CD4-positive, alpha-beta T cell treated with Interleukin-1 beta for 1 hour (primary cell): Measurements from ENCODE around the gene RALA.
"Not testable (repeated sequence)": the region's sequence is repeated elsewhere in the genome, so short reads cannot be mapped to it uniquely, and the experiment has no call there.

ENCODE experiments used
- DNase-seq, 2 donors: peaks; one replicate each; pipeline ENCODE4 v3.0.0-alpha.2; 2020 to 2022

RALA gene

DNA sequence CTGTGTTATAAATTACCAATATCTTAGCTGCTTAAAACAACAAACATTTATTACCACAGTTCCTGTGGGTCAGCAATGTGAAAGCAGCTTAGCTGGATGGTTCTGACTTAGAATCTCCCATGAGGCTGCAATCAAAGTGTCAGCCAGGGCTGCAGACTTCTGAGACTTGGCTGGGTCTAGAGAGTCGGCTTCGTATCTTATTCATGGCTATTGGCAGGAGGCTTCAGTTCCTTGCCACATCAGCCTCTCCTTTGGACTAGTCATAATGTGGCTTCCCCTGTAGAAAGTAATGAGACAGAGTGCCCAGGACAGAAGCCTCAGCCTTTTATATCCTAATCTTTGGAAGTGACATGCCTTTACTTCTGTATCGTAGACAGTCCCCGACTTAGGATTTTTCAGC is 27.3 kb downstream of the RALA start:
- DNase-seq: no peak

DNA sequence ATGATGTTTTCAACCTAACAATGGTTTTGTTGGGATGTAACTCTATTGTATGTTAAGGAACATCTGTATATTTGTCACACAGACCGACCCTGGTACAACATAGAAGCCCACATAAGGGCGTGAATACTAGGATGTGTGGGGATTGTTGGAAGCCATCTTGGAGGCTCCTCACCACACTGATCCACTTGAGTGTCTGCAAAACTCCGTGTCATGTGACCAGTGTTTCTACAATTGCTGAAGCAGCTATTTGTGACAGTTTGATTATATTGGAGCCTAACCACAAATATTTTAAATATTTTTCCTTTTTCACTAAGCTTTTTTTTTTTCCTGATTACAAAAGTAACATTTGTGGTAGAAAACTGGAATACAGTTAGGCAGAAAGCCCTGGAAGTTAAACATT is 27.9 kb downstream of the RALA start:
- DNase-seq: no peak

GRCh38 chr7:39656415-39656814 is 33.0 kb downstream of the RALA start:
- DNase-seq: no peak

DNA sequence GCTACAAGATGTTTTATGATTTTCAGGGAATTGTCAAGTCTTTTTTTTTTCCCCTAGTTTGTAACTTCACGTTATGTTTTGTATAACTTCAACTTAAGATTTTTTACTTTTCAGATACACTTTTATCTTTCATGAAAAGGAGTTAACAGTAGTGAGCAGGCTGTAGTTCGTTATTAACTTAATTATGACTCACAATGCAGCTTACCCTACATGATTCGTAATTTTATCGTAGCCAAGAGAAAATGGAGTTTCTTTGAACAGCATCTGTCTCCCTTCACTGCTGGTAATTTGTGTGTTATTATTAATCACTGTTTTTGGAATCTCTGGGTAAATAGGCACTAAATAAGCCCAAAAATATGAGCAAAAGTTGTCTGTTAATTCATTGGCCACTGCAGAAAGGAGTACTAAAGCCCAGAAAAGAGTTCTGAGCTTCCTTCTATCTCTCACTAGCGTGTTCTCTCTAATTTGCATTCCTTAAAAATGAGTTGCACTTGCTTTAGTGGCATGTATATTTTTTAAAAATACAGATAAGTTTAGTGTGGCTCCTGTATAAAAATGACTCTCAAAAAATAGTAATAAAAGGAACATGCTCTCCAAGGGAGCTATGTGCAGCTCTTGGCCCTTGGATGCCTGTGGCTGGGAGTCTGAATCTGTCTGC is 36.1 kb downstream of the RALA start:
- no peak for DNase-seq

DNA sequence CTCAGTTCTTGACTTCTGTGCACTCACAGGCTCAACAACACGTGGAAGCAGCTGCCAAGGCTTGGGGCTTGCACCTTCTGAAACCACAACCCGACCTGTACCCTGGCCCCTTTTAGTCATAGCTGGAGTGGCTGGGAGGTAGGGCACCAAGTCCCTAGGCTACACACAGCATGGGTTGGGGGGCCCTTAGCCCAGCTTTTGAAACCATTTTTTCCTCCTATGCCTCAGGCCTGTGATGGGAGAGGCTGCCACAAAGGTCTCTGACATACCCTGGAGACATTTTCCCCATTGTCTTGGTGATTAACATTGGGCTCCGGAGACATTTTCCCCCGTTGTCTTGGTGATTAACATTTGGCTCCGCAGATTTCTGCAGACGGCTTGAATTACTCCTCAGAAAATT is 38.6 kb downstream of the RALA start:
- no peak for DNase-seq

GRCh38 chr7:39663263-39663662 is 39.9 kb downstream of the RALA start:
- no peak for DNase-seq

DNA sequence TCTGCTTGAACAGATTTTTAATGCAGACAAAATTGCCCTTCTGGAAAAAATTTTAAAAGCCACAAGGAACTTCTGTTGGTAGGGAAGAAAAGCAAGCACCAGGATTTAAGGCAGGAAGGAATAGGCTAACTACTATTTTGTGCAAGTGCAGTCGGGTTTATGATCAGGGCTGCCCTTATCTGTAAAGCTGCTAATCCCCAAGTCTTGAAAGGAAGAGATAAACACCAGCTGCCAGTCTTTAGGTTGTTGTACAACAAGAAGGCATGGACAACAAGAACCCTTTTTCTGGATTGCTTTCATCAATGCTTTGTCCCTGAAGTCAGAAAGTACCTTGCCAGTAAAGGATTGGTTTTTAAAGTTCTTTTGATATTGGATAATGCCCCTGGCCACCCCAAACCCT is 40.7 kb downstream of the RALA start:
- no peak for DNase-seq

GRCh38 chr7:39664585-39664984 is 41.2 kb downstream of the RALA start:
- no peak for DNase-seq

DNA sequence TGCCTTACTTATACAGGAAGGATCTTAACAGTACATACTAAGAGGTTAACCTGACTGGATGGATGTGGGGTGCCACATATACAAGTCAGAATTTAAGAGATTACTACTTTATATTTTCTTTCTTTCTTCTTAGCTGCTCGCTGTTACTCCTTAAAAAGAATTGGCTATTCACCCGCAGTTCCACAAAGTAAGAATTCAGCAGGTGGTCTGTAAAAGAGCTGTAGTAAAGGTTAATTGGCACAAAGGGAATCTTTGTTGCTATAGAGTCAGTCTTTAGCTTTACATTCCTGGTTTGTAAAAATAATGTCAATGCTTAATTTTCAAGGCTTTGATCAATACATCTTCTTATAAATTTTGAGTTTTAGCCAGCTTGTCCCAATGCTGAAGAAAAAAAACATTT is 43.2 kb downstream of the RALA start:
- DNase-seq: no peak

- no peak for DNase-seq
These were observed 44.1 kb downstream of the RALA start for GRCh38 chr7:39667341-39667923.

GRCh38 chr7:39668280-39668679 is 44.9 kb downstream of the RALA start:
- not testable (repeated sequence) for DNase-seq

GRCh38 chr7:39670052-39670451 is 46.7 kb downstream of the RALA start:
- no peak for DNase-seq

GRCh38 chr7:39670934-39671333 is 47.6 kb downstream of the RALA start:
- no peak for DNase-seq

DNA sequence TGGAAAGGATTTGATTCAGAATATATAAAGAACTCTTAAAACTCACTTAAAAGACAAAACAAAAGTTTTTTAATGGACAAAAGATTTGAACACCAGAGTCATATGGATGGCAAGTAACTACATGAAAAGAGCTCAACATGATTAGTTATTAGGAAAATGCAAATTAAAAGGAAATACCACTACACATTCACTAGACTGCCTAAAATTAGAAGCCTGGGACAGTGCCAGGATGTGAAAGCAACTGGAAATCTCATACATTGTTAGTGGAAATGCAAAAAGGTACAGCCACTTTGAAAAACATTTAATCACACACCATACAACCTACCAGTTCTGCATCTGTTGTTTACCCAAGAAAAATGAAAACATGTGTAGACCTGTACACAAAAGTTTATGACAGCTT is 48.8 kb downstream of the RALA start:
- DNase-seq: no peak

DNA sequence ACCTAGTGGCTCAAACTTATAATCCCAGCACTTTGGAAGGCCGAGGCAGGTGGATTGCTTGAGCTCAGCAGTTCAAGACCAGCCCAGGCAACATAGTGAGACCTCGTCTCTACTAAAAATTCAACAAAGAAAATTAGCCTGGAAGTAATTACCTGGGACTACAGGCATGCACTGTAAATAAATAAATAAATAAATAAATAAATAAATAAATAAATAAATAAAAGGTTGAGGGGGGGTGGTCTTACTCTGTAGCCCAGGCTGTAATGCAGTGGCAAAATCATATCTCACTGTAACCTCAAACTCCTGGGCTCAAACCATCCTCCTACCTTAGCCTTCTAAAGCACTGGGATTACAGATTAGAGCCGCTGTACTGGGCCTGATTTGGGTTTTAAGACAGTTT is 50.5 kb downstream of the RALA start:
- DNase-seq: no peak

DNA sequence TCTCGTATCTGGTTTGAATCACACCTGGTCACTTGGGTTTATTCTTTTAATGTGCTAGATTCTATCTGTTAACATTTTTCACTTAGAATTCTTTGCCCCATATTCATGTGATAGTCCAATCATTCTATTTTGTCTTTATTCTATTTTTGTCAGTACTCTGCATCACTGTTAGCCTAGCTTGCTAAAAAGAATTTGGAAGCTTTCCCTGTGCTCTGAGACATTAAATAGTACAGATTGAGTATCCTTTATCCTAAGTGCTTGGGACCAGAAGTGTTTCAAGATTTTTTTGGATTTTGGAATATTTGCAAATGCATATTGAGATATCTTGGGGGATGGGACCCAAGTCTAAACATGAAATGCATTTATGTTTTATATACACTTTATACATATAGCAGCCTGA is 51.0 kb downstream of the RALA start:
- no peak for DNase-seq

DNA sequence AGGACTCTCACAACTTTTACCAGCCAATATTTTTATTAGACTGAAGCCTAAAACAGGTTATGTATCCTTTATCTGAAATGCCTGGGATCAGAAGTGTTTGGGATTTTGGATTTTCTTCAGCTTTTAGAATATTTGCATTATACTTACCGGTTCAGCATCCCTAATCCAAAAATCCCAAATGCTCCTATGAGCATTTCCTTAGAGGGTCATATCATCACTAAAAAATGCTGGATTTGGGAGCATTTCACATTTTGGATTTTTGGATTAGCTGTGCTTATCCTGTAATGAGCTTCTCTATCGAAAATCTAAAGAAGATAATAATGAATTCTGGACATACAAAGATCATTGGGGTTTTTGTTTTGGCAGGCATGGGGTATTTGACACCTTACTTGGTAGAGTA is 53.0 kb downstream of the RALA start:
- DNase-seq: no peak

GRCh38 chr7:39678930-39679709 is 55.7 kb downstream of the RALA start:
- no peak for DNase-seq

DNA sequence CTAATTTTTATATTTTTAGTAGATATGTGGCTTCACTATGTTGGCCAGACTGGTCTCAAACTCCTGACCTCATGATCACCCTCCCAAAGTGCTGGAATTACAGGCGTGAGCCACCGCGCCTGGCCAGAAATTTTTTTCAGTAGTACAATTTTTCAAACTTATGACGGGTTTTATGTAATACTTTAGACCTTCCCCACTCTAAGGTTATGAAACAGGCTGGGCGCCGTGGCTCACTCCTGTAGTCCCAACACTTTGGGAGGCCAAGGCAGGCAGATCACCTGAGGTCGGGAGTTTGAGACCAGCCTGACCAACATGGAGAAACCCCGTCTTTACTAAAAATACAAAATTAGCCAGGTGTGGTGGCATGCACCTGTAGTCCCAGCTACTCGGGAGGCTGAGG is 56.5 kb downstream of the RALA start:
- not testable (repeated sequence) for DNase-seq

- no peak for DNase-seq
These were observed 58.6 kb downstream of the RALA start for GRCh38 chr7:39681887-39682441.

DNA sequence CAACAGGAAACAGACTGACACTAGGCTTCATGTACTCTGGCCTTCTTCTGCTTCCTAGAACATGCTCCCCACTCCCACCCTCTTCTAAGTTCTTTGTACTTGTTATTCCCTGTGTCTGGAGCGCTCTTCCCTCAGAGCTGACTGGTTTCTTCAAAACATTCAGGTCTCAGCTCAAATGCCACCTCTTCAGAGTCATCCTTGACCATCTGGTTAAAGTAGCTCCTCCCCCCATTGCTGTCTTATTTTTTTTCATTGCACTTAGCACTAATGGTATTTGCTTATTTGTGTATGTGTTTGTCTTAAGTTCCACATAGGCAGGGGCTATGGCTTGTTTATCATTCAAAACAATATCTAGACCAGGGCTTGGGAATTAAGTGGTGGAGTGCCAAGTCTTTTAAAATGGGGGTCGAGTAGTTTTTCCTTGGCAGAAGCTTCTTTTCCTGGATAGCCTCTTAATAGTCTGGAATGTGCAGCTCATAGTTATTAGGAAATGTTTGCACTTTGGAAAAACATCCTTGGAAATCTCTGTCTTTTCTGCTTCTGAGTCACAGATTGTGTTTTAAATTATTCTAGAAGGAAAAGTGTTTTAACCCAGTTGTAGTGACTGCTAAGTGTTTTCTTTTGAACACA is 60.0 kb downstream of the RALA start:
- no peak for DNase-seq

DNA sequence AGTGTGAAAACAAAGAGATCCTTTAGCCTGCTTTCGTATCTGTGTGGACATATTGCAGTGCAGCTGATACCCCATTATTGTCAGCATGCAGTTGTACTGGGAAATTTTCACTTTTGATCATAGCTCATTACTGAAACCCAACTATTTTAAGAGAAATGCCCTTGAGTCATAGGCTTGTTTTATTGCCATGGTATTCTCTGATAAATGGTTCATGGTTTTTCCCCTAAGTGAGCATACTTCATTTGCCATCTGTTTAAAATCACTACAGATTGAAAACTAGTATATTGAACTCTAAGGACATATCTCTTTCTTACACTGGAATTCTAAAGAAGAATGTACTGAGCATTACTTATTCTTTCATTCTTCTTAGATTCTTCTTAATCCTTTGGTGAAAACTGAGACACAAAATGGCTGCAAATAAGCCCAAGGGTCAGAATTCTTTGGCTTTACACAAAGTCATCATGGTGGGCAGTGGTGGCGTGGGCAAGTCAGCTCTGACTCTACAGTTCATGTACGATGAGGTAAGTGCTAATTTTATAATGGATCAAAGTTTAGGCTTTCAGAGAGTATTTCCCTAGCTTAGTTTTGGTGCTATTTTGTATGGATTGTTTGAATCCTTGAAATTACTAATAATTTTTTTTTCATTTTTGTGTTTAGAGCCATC is 63.0 kb downstream of the RALA start:
- DNase-seq: no peak
